H9 (cell line): Measurements from ENCODE around the gene SLC13A5. TPM values are rescaled to one million over a fixed set of nuclear protein-coding genes. Genes with fewer than 3 reads are reported as not detected.
A peak's percentile ranks its signal among the peaks of the same experiment; 100 is the strongest.

Experiments used
- DNase-seq: peaks from one replicate; pipeline ENCODE4 v3.0.0-alpha.2; 2017
- H2AFZ ChIP-seq: one replicate; pipeline ENCODE4 v1.6.1; 2013; ENCODE audit warnings: mild to moderate bottlenecking, low read length, control low read depth, moderate library complexity
- H2AK5ac ChIP-seq: 2 replicates; pipeline ENCODE4 v1.6.1; 2013; ENCODE audit warnings: low read length, control low read depth, mixed read lengths; ENCODE audit not compliant: insufficient read length
- H2BK120ac ChIP-seq: one replicate; pipeline ENCODE4 v1.6.1; 2013; ENCODE audit warnings: low read depth, mild to moderate bottlenecking, low read length, control low read depth, inconsistent platforms; ENCODE audit not compliant: poor library complexity, severe bottlenecking
- H2BK12ac ChIP-seq: 2 replicates; pipeline ENCODE4 v1.6.1; 2013; ENCODE audit warnings: low read length, control low read depth, mixed read lengths, low read depth; ENCODE audit not compliant: insufficient read length
- H2BK15ac ChIP-seq: 2 replicates; pipeline ENCODE4 v1.6.1; 2013; ENCODE audit warnings: low read depth, low read length, control low read depth
- H2BK20ac ChIP-seq: one replicate; pipeline ENCODE4 v1.6.1; 2013; ENCODE audit warnings: low read depth, mild to moderate bottlenecking, low read length, control low read depth, inconsistent platforms; ENCODE audit not compliant: poor library complexity, severe bottlenecking
- H2BK5ac ChIP-seq: 2 replicates; pipeline ENCODE4 v1.6.1; 2013; ENCODE audit warnings: low read length, control low read depth, mixed read lengths; ENCODE audit not compliant: insufficient read length
- H3K14ac ChIP-seq: 2 replicates; pipeline ENCODE4 v1.6.1; 2013; ENCODE audit warnings: low read length, control low read depth; ENCODE audit not compliant: insufficient read depth
- H3K18ac ChIP-seq: 2 replicates; pipeline ENCODE4 v1.6.1; 2013; ENCODE audit warnings: low read depth, mild to moderate bottlenecking, mixed read lengths, low read length, control low read depth; ENCODE audit not compliant: insufficient read length
- H3K23ac ChIP-seq: 2 replicates; pipeline ENCODE4 v1.6.1; 2013; ENCODE audit warnings: low read length, control low read depth, mixed read lengths, low read depth; ENCODE audit not compliant: insufficient read length
- H3K23me2 ChIP-seq: 2 replicates; pipeline ENCODE4 v1.6.1; 2013; ENCODE audit warnings: low read depth, mild to moderate bottlenecking, mixed read lengths, low read length, control low read depth; ENCODE audit not compliant: insufficient read length, poor library complexity, severe bottlenecking
- H3K27ac ChIP-seq: 2 replicates; pipeline ENCODE4 v1.5.1; 2013; ENCODE audit warnings: low read length, control low read depth, mixed read lengths, low read depth; ENCODE audit not compliant: insufficient read length
- H3K27me3 ChIP-seq: 2 replicates; pipeline ENCODE4 v1.6.1; 2013; ENCODE audit warnings: low read length, control low read depth, inconsistent platforms; ENCODE audit not compliant: insufficient read depth
- H3K4ac ChIP-seq: 2 replicates; pipeline ENCODE4 v1.6.1; 2013; ENCODE audit warnings: low read depth, mild to moderate bottlenecking, control low read depth, inconsistent platforms, low read length, moderate library complexity
- H3K4me1 ChIP-seq: 2 replicates; pipeline ENCODE4 v1.6.1; 2013; ENCODE audit warnings: low read length, control low read depth, inconsistent platforms; ENCODE audit not compliant: insufficient read depth
- H3K4me2 ChIP-seq: 2 replicates; pipeline ENCODE4 v1.6.1; 2013; ENCODE audit warnings: low read length, control low read depth, mixed read lengths; ENCODE audit not compliant: insufficient read length, insufficient read depth
- H3K56ac ChIP-seq: 2 replicates; pipeline ENCODE4 v1.6.1; 2013; ENCODE audit warnings: low read depth, mild to moderate bottlenecking, mixed read lengths, low read length, control low read depth; ENCODE audit not compliant: insufficient read length
- H3K79me1 ChIP-seq: 2 replicates; pipeline ENCODE4 v1.6.1; 2013; ENCODE audit warnings: low read depth, mild to moderate bottlenecking, moderate library complexity, low read length, control low read depth, inconsistent platforms; ENCODE audit not compliant: insufficient read depth, poor library complexity, severe bottlenecking
- H3K79me2 ChIP-seq: 2 replicates; pipeline ENCODE4 v1.6.1; 2013; ENCODE audit warnings: low read length, control low read depth, inconsistent platforms; ENCODE audit not compliant: insufficient read depth
- H3K9ac ChIP-seq: 2 replicates; pipeline ENCODE4 v1.6.1; 2013; ENCODE audit warnings: low read length, control low read depth, mixed read lengths; ENCODE audit not compliant: insufficient read length; ENCODE audit errors: extremely low read depth
- H3K9me3 ChIP-seq: one replicate; pipeline ENCODE4 v1.6.1; 2013; ENCODE audit warnings: low read depth, low read length, inconsistent platforms; ENCODE audit not compliant: control insufficient read depth
- H3T11ph ChIP-seq: one replicate; pipeline ENCODE4 v1.6.1; 2013; ENCODE audit warnings: mild to moderate bottlenecking, low read length, control low read depth, inconsistent platforms
- H4K20me1 ChIP-seq: one replicate; pipeline ENCODE4 v1.6.1; 2013; ENCODE audit not compliant: control insufficient read depth, insufficient read length, insufficient read depth
- H4K5ac ChIP-seq: 2 replicates; pipeline ENCODE4 v1.6.1; 2013; ENCODE audit warnings: low read depth, mild to moderate bottlenecking, mixed read lengths, low read length, control low read depth; ENCODE audit not compliant: insufficient read length
- H4K8ac ChIP-seq: replicated peaks from 2 replicates; pipeline ENCODE4 v1.6.1; 2013; ENCODE audit warnings: low read length, control low read depth, mixed read lengths, low read depth; ENCODE audit not compliant: insufficient read length
- H4K91ac ChIP-seq: 2 replicates; pipeline ENCODE4 v1.6.1; 2013; ENCODE audit warnings: low read depth, mild to moderate bottlenecking, moderate library complexity, mixed read lengths, low read length, control low read depth; ENCODE audit not compliant: insufficient read length
- H3K27ac Mint-ChIP-seq, 3 experiments: 2 replicates in 2 of 3; 3 replicates in 1 of 3; pipeline ENCODE4 v1.8.0; 2020 to 2021; ENCODE audit warnings: mixed read lengths in 3 of 3, mild to moderate bottlenecking in 1 of 3, moderate library complexity in 1 of 3
- H3K27me3 Mint-ChIP-seq: 2 replicates; pipeline ENCODE4 v1.8.0; 2021; ENCODE audit warnings: low read depth, mild to moderate bottlenecking, moderate library complexity, mixed read lengths
- H3K36me3 Mint-ChIP-seq, 3 experiments: 2 replicates in 2 of 3; 3 replicates in 1 of 3; pipeline ENCODE4 v1.8.0; 2020 to 2021; ENCODE audit warnings: low read depth in 3 of 3, mixed read lengths in 3 of 3; ENCODE audit not compliant: insufficient read depth in 1 of 3
- H3K4me1 Mint-ChIP-seq, 2 experiments: 2 replicates each; pipeline ENCODE4 v1.8.0; 2020; ENCODE audit warnings: mixed read lengths in 2 of 2
- H3K4me3 Mint-ChIP-seq, 2 experiments: 2 replicates in 1 of 2; 3 replicates in 1 of 2; pipeline ENCODE4 v1.8.0; 2020 to 2021; ENCODE audit warnings: mild to moderate bottlenecking in 2 of 2, mixed read lengths in 2 of 2, moderate library complexity in 1 of 2
- H3K9me3 Mint-ChIP-seq, 2 experiments: 2 replicates in 1 of 2; 3 replicates in 1 of 2; pipeline ENCODE4 v1.8.0; 2020; ENCODE audit warnings: mild to moderate bottlenecking in 2 of 2, mixed read lengths in 2 of 2, moderate library complexity in 1 of 2
- CTCF ChIP-seq: fragments of 200-600 bp; sonication (generic); conservative IDR thresholded peaks from 3 replicates; pipeline ENCODE4 v1.8.0; 2021; ENCODE audit warnings: antibody characterized with exemption, mild to moderate bottlenecking
- WGBS: extraction: QIAGEN DNeasy Blood & Tissue Kit; methylation state at CpG from one replicate; pipeline ENCODE4 v1.1.7; 2013; ENCODE audit warnings: missing lambda C conversion rate, low lambda C conversion rate, mixed read lengths; ENCODE audit not compliant: insufficient read length; ENCODE audit errors: extremely low coverage; 5-methylcytosine and 5-hydroxymethylcytosine counted together
- total RNA-seq: library from RNA; stranded (reverse); gene quantifications from 2 replicates; pipeline ENCODE4 v1.2.1, GENCODE V29; 2021

Gene SLC13A5
- total RNA-seq, 1 experiment from 2014 or later = 1.6 TPM

GRCh38 chr17:6714315-6714874, 1.2 kb upstream of the SLC13A5 start:
- Histone ChIP-seq H2BK120ac (no peak overlapping the region), H2AFZ (no peak overlapping the region), H3K4me1 (0 out of 2 replicates have a peak, but pooled peaks cover 2% of the 10 kb centered on the region), H3K23me2 (peaks cover 12% of the 10 kb centered on the region), H3K14ac (no peak overlapping the region), H2BK5ac (no peak overlapping the region), H3K4ac (no peak overlapping the region), H3K27ac (no peak overlapping the region), H3T11ph (no peak overlapping the region), H3K4me2 (peak overlapping the region; percentile 81), H4K8ac (no peak overlapping the region), H3K9me3 (no peaks in the 10 kb centered on the region), H2BK15ac (no peak overlapping the region), H2BK20ac (no peak overlapping the region), H4K5ac (no peak overlapping the region), H3K79me2 (no peaks in the 10 kb centered on the region), H2BK12ac (no peak overlapping the region), H4K20me1 (no peaks in the 10 kb centered on the region), H3K18ac (no peak overlapping the region), H2AK5ac (no peak overlapping the region), H3K23ac (no peak overlapping the region), H3K56ac (no peak overlapping the region), H3K27me3 (peaks cover 9% of the 10 kb centered on the region; the same call in 1 of the 2 replicates), H3K9ac (no peak overlapping the region), H4K91ac (no peak overlapping the region), H3K79me1 (no peaks in the 10 kb centered on the region)
- no peak for DNase-seq
- TF ChIP-seq CTCF = no peak
- peaks cover 0 to 5% (median 2%) of the 10 kb centered on the region in 3 experiments; a peak in 4 of 7 replicates for H3K36me3 Mint-ChIP-seq
- H3K27me3 Mint-ChIP-seq = peaks cover 65% of the 10 kb centered on the region
- peaks cover 17 to 31% of the 10 kb centered on the region in 2 experiments for H3K9me3 Mint-ChIP-seq
- H3K4me1 Mint-ChIP-seq = peaks cover 16 to 19% of the 10 kb centered on the region in 2 experiments
- H3K27ac Mint-ChIP-seq = no peak overlapping the region
- H3K4me3 Mint-ChIP-seq = peak overlapping the region; percentile 79 to 87
- no CpG with 5 or more reads among the region's 7 CpGs for WGBS
